ENCODE results near the gene RPS26.
"Not testable (repeated sequence)": the region's sequence is repeated elsewhere in the genome, so short reads cannot be mapped to it uniquely, and the experiment has no call there.

GRCh38 chr12:55999522-55999921, 42.2 kb upstream of the RPS26 start:
- not testable (repeated sequence) for TF ChIP-seq CTCF (IDR thresholded peaks at IDR 0.05; ENCODE audit: low read length); EZH2 (IDR thresholded peaks at IDR 0.05; ENCODE audit: borderline replicate concordance, low read length)

Data from OCI-LY1 (cell line).